PC-3 (cell line): ENCODE results near the gene SLC5A10.
"Not testable (repeated sequence)": the region's sequence is repeated elsewhere in the genome, so short reads cannot be mapped to it uniquely, and the experiment has no call there.

ENCODE experiments used
- CTCF ChIP-seq: fragments of 300-600 bp; sonication (generic); conservative IDR thresholded peaks from 2 replicates; pipeline ENCODE4 v1.5.1; 2017; ENCODE audit warnings: antibody characterized with exemption, low read depth, mild to moderate bottlenecking, low read length
- EZH2 ChIP-seq: fragments of 300-600 bp; sonication (generic); IDR thresholded peaks from one replicate; pipeline ENCODE4 v1.6.1; 2017; ENCODE audit warnings: antibody characterized with exemption, mild to moderate bottlenecking, low read length; ENCODE audit not compliant: unreplicated experiment
- EZH2phosphoT487 ChIP-seq: fragments of 300-600 bp; sonication (generic); IDR thresholded peaks from 2 replicates; pipeline ENCODE4 v1.6.1; 2018; ENCODE audit warnings: mild to moderate bottlenecking, antibody characterized with exemption, low read length, borderline replicate concordance

GRCh38 chr17:19064378-19064777 is 112.4 kb downstream of the SLC5A10 start:
- not testable (repeated sequence) for TF ChIP-seq CTCF, EZH2, EZH2phosphoT487
